NCI-H1048 (cell line): ENCODE results near the gene YIPF2.
A peak's percentile ranks its signal among the peaks of the same experiment; 100 is the strongest.

Experiments
- DNase-seq: peaks from one replicate; lab custom pipeline; 2025; lab: John Stamatoyannopoulos, UW

YIPF2 gene

GRCh38 chr19:10936661-10937084, 8.2 kb upstream of the YIPF2 start:
- DNase-seq, result peak; percentile 64

- no peak for DNase-seq
These were observed 7.1 kb upstream of the YIPF2 start for GRCh38 chr19:10935371-10936059.

- no peak for DNase-seq
These were observed 959 bp upstream of the YIPF2 start for GRCh38 chr19:10929402-10929794.

GRCh38 chr19:10927730-10928562, 493 bp downstream of the YIPF2 start:
- DNase-seq, result no peak

GRCh38 chr19:10924597-10924996, 3.8 kb downstream of the YIPF2 start:
- DNase-seq, result no peak

- DNase-seq, result no peak
These were observed 5.0 kb downstream of the YIPF2 start for GRCh38 chr19:10923260-10924112.

- no peak for DNase-seq
These were observed 5.8 kb downstream of the YIPF2 start for GRCh38 chr19:10922638-10923014.

GRCh38 chr19:10921910-10922637, 6.4 kb downstream of the YIPF2 start:
- DNase-seq, result no peak

GRCh38 chr19:10921199-10921909, 7.1 kb downstream of the YIPF2 start:
- DNase-seq, result no peak

GRCh38 chr19:10920781-10921180, 7.7 kb downstream of the YIPF2 start:
- no peak for DNase-seq

GRCh38 chr19:10920288-10920655, 8.2 kb downstream of the YIPF2 start:
- no peak for DNase-seq

- no peak for DNase-seq
These were observed 8.8 kb downstream of the YIPF2 start for GRCh38 chr19:10919352-10920287.

GRCh38 chr19:10918359-10918758, 10.1 kb downstream of the YIPF2 start:
- no peak for DNase-seq

- no peak for DNase-seq
These were observed 11.8 kb downstream of the YIPF2 start for GRCh38 chr19:10916602-10917001.

GRCh38 chr19:10915130-10916091, 13.0 kb downstream of the YIPF2 start:
- DNase-seq, result no peak

- no peak for DNase-seq
These were observed 14.6 kb downstream of the YIPF2 start for GRCh38 chr19:10913716-10914340.

- DNase-seq, result no peak
These were observed 15.8 kb downstream of the YIPF2 start for GRCh38 chr19:10912619-10913018.

- DNase-seq, result no peak
These were observed 16.7 kb downstream of the YIPF2 start for GRCh38 chr19:10911579-10912363.
